ENCODE measurements around the gene FGFR4.

DNA sequence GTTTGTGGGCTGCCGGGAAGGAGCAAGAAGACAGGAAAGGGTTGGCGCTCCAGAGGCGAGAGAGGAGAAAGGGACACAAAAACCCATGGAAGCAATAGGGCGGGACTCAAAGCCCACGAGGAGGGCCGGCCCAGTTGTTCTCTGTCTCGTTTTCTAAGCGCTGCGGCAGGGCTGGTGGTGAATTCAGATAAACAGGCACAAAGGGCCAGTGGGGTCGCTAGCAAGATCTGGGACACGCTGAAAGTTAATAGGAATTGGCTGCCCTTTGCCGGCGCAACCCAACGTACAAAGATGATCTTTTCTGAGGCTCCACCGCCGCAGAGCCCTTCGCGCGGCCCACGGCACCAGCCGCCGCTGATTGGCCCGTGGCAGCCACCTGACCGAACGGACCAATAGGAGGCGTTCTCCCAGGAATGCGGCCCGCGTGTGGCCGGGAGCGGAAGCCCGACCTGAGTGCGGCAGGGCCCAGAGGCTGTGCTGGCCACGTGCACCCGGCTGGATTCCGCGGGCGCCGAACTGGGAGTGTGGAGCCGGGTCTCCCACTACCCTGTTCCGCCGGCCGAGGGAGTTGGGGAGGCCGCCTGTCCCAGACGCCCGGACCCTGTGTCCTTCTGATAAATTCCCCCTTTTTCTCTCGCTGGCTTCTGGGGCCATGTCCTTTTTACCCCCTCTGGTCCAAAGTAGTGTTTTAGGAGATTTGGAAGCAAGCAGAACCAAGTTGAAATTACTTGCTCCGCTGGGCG is 30.1 kb downstream of the FGFR4 start:
- TF ChIP-seq, protein P1, sequence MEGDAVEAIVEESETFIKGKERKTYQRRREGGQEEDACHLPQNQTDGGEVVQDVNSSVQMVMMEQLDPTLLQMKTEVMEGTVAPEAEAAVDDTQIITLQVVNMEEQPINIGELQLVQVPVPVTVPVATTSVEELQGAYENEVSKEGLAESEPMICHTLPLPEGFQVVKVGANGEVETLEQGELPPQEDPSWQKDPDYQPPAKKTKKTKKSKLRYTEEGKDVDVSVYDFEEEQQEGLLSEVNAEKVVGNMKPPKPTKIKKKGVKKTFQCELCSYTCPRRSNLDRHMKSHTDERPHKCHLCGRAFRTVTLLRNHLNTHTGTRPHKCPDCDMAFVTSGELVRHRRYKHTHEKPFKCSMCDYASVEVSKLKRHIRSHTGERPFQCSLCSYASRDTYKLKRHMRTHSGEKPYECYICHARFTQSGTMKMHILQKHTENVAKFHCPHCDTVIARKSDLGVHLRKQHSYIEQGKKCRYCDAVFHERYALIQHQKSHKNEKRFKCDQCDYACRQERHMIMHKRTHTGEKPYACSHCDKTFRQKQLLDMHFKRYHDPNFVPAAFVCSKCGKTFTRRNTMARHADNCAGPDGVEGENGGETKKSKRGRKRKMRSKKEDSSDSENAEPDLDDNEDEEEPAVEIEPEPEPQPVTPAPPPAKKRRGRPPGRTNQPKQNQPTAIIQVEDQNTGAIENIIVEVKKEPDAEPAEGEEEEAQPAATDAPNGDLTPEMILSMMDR (IDR thresholded peaks at IDR 0.05): no peak
- TF ChIP-seq POLR2A (IDR thresholded peaks at IDR 0.05): no peak

Measured in testis (tissue), 2 donors.